HG03432 (cell line): ENCODE results near the gene MRPL36.
"Not testable (repeated sequence)": the region's sequence is repeated elsewhere in the genome, so short reads cannot be mapped to it uniquely, and the experiment has no call there.

Source experiments
- ATAC-seq: cut with Tn5 transposase; IDR thresholded peaks from one replicate; pipeline ENCODE4 v1.9.1; 2021; ENCODE audit warnings: mild to moderate bottlenecking, moderate library complexity; ENCODE audit not compliant: unreplicated experiment

MRPL36 gene

GRCh38 chr5:1799602-1800471 is at the start of gene MRPL36:
TSS of gene MRPL36 (minus strand) at chr5:1799837. CDS start at chr5:1798935, 902 bp downstream.
- peak; percentile 59 for ATAC-seq

- ATAC-seq = no peak
These were observed 48.0 kb upstream of the MRPL36 start for GRCh38 chr5:1847611-1848010.

- no peak for ATAC-seq
These were observed 47.4 kb upstream of the MRPL36 start for GRCh38 chr5:1847056-1847455.

- ATAC-seq = no peak
These were observed 46.9 kb upstream of the MRPL36 start for GRCh38 chr5:1846583-1846982.

- ATAC-seq = no peak
These were observed 46.1 kb upstream of the MRPL36 start for GRCh38 chr5:1845696-1846095.

GRCh38 chr5:1844708-1845436 is 45.2 kb upstream of the MRPL36 start:
- no peak for ATAC-seq

- not testable (repeated sequence) for ATAC-seq
These were observed 44.1 kb upstream of the MRPL36 start for GRCh38 chr5:1843761-1844160.

- ATAC-seq = no peak
These were observed 42.6 kb upstream of the MRPL36 start for GRCh38 chr5:1842004-1842819.

- ATAC-seq = no peak
These were observed 41.3 kb upstream of the MRPL36 start for GRCh38 chr5:1840741-1841521.

- no peak for ATAC-seq
These were observed 40.5 kb upstream of the MRPL36 start for GRCh38 chr5:1840071-1840547.

- no peak for ATAC-seq
These were observed 38.4 kb upstream of the MRPL36 start for GRCh38 chr5:1838013-1838412.

GRCh38 chr5:1836891-1837880 is 37.5 kb upstream of the MRPL36 start:
- no peak for ATAC-seq

GRCh38 chr5:1836176-1836890 is 36.7 kb upstream of the MRPL36 start:
- no peak for ATAC-seq

GRCh38 chr5:1835431-1835830 is 35.8 kb upstream of the MRPL36 start:
- no peak for ATAC-seq

GRCh38 chr5:1834721-1835429 is 35.2 kb upstream of the MRPL36 start:
- no peak for ATAC-seq

GRCh38 chr5:1834022-1834551 is 34.5 kb upstream of the MRPL36 start:
- no peak for ATAC-seq

GRCh38 chr5:1833264-1834021 is 33.8 kb upstream of the MRPL36 start:
- ATAC-seq = no peak
